ENCODE measurements around the gene ANKEF1. TPM values are rescaled to one million over a fixed set of nuclear protein-coding genes. Genes with fewer than 3 reads are reported as not detected.

ANKEF1 gene
- total RNA-seq, 2 experiments from 2014 or later = 1.1 to 6.4 TPM

DNA sequence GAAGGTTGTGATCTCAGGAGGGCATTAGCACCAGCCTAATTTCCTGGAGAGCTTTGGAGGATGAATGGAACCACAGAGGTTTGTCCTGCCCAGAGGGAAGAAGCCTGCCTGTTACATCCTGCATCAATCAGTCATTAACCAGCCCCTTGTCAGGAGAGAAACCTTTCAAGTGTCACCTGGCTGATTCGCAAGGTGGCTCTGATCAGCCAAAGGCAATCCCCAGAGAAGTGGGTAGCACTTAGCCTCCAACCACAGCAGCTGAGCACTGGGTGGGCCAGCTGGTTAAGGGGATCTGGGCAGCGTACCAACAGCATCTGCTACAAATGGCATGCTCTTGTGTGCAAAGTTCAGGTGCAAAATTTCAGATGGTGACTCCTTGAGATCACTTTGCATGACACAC lies 26.9 kb downstream of the ANKEF1 start:
- TF ChIP-seq EZH2phosphoT487 (IDR thresholded peaks at IDR 0.05; ENCODE audit: borderline replicate concordance, low read depth, low read length) = no peak
- 0 out of 2 replicates have a peak, but pooled peaks cover 5% of the 10 kb centered on the region for H4K20me1 ChIP-seq (ENCODE audit: insufficient read depth, low read length)
- H3K79me2 ChIP-seq (ENCODE audit: insufficient read depth, low read depth, low read length) = no peaks in the 10 kb centered on the region
- no peaks in the 10 kb centered on the region for H3K36me3 ChIP-seq (ENCODE audit: insufficient read depth, low read length)
- ChIA-PET CTCF (ENCODE audit: unreplicated experiment) (no interaction called here), POLR2A (interaction anchor here (0.7 to 1.0 kb wide), 2 partner anchors 36 to 551 kb away, joined by 3 read pairs; no protein-coding TSS in a partner anchor)
- H3K4me2 ChIP-seq (ENCODE audit: low read length) = 0 out of 2 replicates have a peak overlapping the region, but pooled peaks have one; percentile 3
- intact Hi-C loops (cut with micrococcal nuclease; ENCODE audit: unreplicated experiment) = loop anchor here (2.0 to 5.0 kb wide), 2 partner anchors 27 to 444 kb away; partner anchors contain the start of gene ANKEF1
- H3K9me2 ChIP-seq (ENCODE audit: insufficient read depth, low read length) = no peaks in the 10 kb centered on the region
- no peak overlapping the region for H3K27ac ChIP-seq (ENCODE audit: low read depth, low read length, poor library complexity, severe bottlenecking)
- no peak overlapping the region for H3K4me3 ChIP-seq (ENCODE audit: low read depth, low read length, poor library complexity, severe bottlenecking)
- DNase-seq (ENCODE audit: low spot score) = peak; percentile 27
- H3K4me1 ChIP-seq (ENCODE audit: insufficient read depth, low read length, poor library complexity, severe bottlenecking) = peaks cover 26% of the 10 kb centered on the region
- no peak overlapping the region for H2AFZ ChIP-seq (ENCODE audit: low read length)
- BruUV-seq (replicated peaks) = no TSS peak
- no peaks in the 10 kb centered on the region for H3K9me3 ChIP-seq (ENCODE audit: low read length)

DNA sequence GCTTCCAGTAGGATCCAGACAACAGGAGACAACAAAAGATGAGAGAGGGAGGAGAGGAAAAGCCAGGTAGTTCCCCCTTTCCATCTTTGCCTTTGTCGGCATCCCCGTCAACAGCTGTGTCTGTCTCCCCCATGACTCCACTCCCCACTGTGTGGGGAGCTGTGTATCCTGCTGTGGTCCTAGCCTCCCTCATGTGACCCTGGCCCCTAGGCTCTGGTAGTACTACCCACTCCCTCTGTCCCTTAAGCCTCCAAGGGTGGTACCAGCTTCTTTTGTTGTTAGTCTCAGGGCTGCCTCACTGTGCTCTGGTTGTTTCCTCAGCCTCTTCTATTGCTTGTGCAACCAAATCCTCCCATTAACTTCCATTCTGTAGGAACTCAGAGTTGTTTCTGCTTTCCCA lies 28.7 kb downstream of the ANKEF1 start:
- ChIA-PET CTCF (ENCODE audit: unreplicated experiment) (no interaction called here), POLR2A (no interaction called here)
- Histone ChIP-seq H4K20me1 (ENCODE audit: insufficient read depth, low read length) (0 out of 2 replicates have a peak, but pooled peaks cover 5% of the 10 kb centered on the region), H3K79me2 (ENCODE audit: insufficient read depth, low read depth, low read length) (no peaks in the 10 kb centered on the region), H3K4me1 (ENCODE audit: insufficient read depth, low read length, poor library complexity, severe bottlenecking) (peaks cover 26% of the 10 kb centered on the region), H3K4me2 (ENCODE audit: low read length) (no peak overlapping the region), H3K9me3 (ENCODE audit: low read length) (no peaks in the 10 kb centered on the region), H2AFZ (ENCODE audit: low read length) (no peak overlapping the region), H3K27ac (ENCODE audit: low read depth, low read length, poor library complexity, severe bottlenecking) (no peak overlapping the region), H3K36me3 (ENCODE audit: insufficient read depth, low read length) (no peaks in the 10 kb centered on the region), H3K9me2 (ENCODE audit: insufficient read depth, low read length) (no peaks in the 10 kb centered on the region), H3K4me3 (ENCODE audit: low read depth, low read length, poor library complexity, severe bottlenecking) (no peak overlapping the region)
- no TSS peak for BruUV-seq (replicated peaks)
- no peak for DNase-seq (ENCODE audit: low spot score)
- TF ChIP-seq EZH2phosphoT487 (IDR thresholded peaks at IDR 0.05; ENCODE audit: borderline replicate concordance, low read depth, low read length) = no peak
- TF ChIP-seq, protein P1, sequence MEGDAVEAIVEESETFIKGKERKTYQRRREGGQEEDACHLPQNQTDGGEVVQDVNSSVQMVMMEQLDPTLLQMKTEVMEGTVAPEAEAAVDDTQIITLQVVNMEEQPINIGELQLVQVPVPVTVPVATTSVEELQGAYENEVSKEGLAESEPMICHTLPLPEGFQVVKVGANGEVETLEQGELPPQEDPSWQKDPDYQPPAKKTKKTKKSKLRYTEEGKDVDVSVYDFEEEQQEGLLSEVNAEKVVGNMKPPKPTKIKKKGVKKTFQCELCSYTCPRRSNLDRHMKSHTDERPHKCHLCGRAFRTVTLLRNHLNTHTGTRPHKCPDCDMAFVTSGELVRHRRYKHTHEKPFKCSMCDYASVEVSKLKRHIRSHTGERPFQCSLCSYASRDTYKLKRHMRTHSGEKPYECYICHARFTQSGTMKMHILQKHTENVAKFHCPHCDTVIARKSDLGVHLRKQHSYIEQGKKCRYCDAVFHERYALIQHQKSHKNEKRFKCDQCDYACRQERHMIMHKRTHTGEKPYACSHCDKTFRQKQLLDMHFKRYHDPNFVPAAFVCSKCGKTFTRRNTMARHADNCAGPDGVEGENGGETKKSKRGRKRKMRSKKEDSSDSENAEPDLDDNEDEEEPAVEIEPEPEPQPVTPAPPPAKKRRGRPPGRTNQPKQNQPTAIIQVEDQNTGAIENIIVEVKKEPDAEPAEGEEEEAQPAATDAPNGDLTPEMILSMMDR (conservative IDR thresholded peaks at IDR 0.05; ENCODE audit: low read length) = no peak
- intact Hi-C loops (cut with micrococcal nuclease; ENCODE audit: unreplicated experiment) = loop anchor here (5.0 kb wide), 1 partner anchor 446 kb away; no protein-coding TSS in a partner anchor

DNA sequence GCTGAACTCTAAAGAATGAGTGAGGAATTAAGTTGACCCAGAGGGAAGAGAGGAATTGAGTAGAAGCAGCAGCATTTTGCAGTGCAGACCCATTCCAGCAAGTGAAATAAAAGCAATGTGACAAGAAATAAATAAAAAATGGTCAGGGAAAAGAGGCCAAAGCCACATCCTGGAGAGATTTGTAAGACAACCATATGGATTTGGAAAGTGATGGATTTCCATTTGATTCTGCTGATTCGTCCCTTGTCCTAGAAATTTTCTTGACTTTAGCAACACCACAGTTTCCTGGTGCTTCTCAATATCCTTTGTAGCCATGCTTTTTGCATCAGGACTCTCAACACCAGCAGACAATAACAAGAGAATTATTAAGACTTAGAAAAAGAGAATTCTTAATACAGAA lies 29.8 kb downstream of the ANKEF1 start:
- intact Hi-C loops (cut with micrococcal nuclease; ENCODE audit: unreplicated experiment) = loop anchor here (5.0 kb wide), 1 partner anchor 447 kb away; no protein-coding TSS in a partner anchor
- no TSS peak for BruUV-seq (replicated peaks)
- TF ChIP-seq EZH2phosphoT487 (IDR thresholded peaks at IDR 0.05; ENCODE audit: borderline replicate concordance, low read depth, low read length) = no peak
- TF ChIP-seq, protein P1 (conservative IDR thresholded peaks at IDR 0.05; ENCODE audit: low read length) = no peak

More for the DNA sequence above, 29.8 kb downstream of the ANKEF1 start:
- peaks cover 24% of the 10 kb centered on the region for H3K4me1 ChIP-seq (ENCODE audit: insufficient read depth, low read length, poor library complexity, severe bottlenecking)
- H3K4me2 ChIP-seq (ENCODE audit: low read length) = no peak overlapping the region
- H3K36me3 ChIP-seq (ENCODE audit: insufficient read depth, low read length) = no peaks in the 10 kb centered on the region
- H2AFZ ChIP-seq (ENCODE audit: low read length) = no peak overlapping the region
- H3K4me3 ChIP-seq (ENCODE audit: low read depth, low read length, poor library complexity, severe bottlenecking) = no peak overlapping the region
- no peak overlapping the region for H3K27ac ChIP-seq (ENCODE audit: low read depth, low read length, poor library complexity, severe bottlenecking)
- POLR2A ChIA-PET = no interaction called here
- no peaks in the 10 kb centered on the region for H3K9me2 ChIP-seq (ENCODE audit: insufficient read depth, low read length)
- CTCF ChIA-PET (ENCODE audit: unreplicated experiment) = no interaction called here
- no peak for DNase-seq (ENCODE audit: low spot score)
- H4K20me1 ChIP-seq (ENCODE audit: insufficient read depth, low read length) = no peaks in the 10 kb centered on the region
- no peaks in the 10 kb centered on the region for H3K79me2 ChIP-seq (ENCODE audit: insufficient read depth, low read depth, low read length)
- H3K9me3 ChIP-seq (ENCODE audit: low read length) = no peaks in the 10 kb centered on the region
